HG02588 (cell line): ENCODE measurements around the gene TBX15.

ENCODE experiments used
- ATAC-seq: cut with Tn5 transposase; IDR thresholded peaks from one replicate; pipeline ENCODE4 v1.9.1; 2021; ENCODE audit warnings: mild to moderate bottlenecking, moderate library complexity; ENCODE audit not compliant: unreplicated experiment

Gene TBX15

GRCh38 chr1:118985640-118986554 is 2.2 kb downstream of the TBX15 start:
- no peak for ATAC-seq

GRCh38 chr1:118984722-118985639 is 3.2 kb downstream of the TBX15 start:
- no peak for ATAC-seq

- no peak for ATAC-seq
These were observed 3.9 kb downstream of the TBX15 start for GRCh38 chr1:118984086-118984721.

- no peak for ATAC-seq
These were observed 4.5 kb downstream of the TBX15 start for GRCh38 chr1:118983558-118984041.

GRCh38 chr1:118982821-118983557 is 5.2 kb downstream of the TBX15 start:
- no peak for ATAC-seq

GRCh38 chr1:118982266-118982665 is 5.9 kb downstream of the TBX15 start:
- no peak for ATAC-seq

- no peak for ATAC-seq
These were observed 6.7 kb downstream of the TBX15 start for GRCh38 chr1:118981436-118981835.

GRCh38 chr1:118979754-118980575 is 8.2 kb downstream of the TBX15 start:
- no peak for ATAC-seq

- ATAC-seq = no peak
These were observed 9.0 kb downstream of the TBX15 start for GRCh38 chr1:118978914-118979701.

- no peak for ATAC-seq
These were observed 10.5 kb downstream of the TBX15 start for GRCh38 chr1:118977600-118977999.

GRCh38 chr1:118974661-118975060 is 13.5 kb downstream of the TBX15 start:
- no peak for ATAC-seq

- ATAC-seq = no peak
These were observed 14.5 kb downstream of the TBX15 start for GRCh38 chr1:118973531-118974137.

- no peak for ATAC-seq
These were observed 15.1 kb downstream of the TBX15 start for GRCh38 chr1:118973032-118973431.

GRCh38 chr1:118970451-118970850 is 17.7 kb downstream of the TBX15 start:
- ATAC-seq = no peak

GRCh38 chr1:118963456-118964430 is 24.4 kb downstream of the TBX15 start:
- no peak for ATAC-seq

GRCh38 chr1:118963138-118963455 is 25.0 kb downstream of the TBX15 start:
- no peak for ATAC-seq

GRCh38 chr1:118961156-118961555 is 27.0 kb downstream of the TBX15 start:
- no peak for ATAC-seq
